NCI-H187 treated with DMSO at 0.1 percent for 48 hours (cell line): ENCODE data around the gene INTS11.
"Not testable (repeated sequence)": the region's sequence is repeated elsewhere in the genome, so short reads cannot be mapped to it uniquely, and the experiment has no call there.

Experiments used
- DNase-seq: peaks from one replicate; lab custom pipeline; 2025; lab: John Stamatoyannopoulos, UW

The INTS11 gene

GRCh38 chr1:1324524-1325287 is at the start of gene INTS11, which contains the start of gene CPTP:
Gene INTS11 (minus strand): TSS chr1:1324660. CDS start chr1:1324608, 52 bp downstream.
Gene CPTP (plus strand): TSS chr1:1324802. CDS start chr1:1326911, 2,109 bp downstream.
- DNase-seq, result no peak

- DNase-seq, result no peak
Measured at GRCh38 chr1:1373815-1374588, 49.5 kb upstream of the INTS11 start.

- DNase-seq, result no peak
Measured at GRCh38 chr1:1373051-1373814, 48.8 kb upstream of the INTS11 start.

- no peak for DNase-seq
Measured at GRCh38 chr1:1371746-1372711, 47.6 kb upstream of the INTS11 start.

- no peak for DNase-seq
Measured at GRCh38 chr1:1371364-1371745, 46.9 kb upstream of the INTS11 start.

- DNase-seq, result no peak
Measured at GRCh38 chr1:1370771-1371300, 46.4 kb upstream of the INTS11 start.

- not testable (repeated sequence) for DNase-seq
Measured at GRCh38 chr1:1370094-1370493, 45.6 kb upstream of the INTS11 start.

- DNase-seq, result no peak
Measured at GRCh38 chr1:1367315-1367714, 42.9 kb upstream of the INTS11 start.

- DNase-seq, result no peak
Measured at GRCh38 chr1:1366699-1367066, 42.2 kb upstream of the INTS11 start.

- DNase-seq, result no peak
Measured at GRCh38 chr1:1365875-1366698, 41.6 kb upstream of the INTS11 start.

- no peak for DNase-seq
Measured at GRCh38 chr1:1364266-1364665, 39.8 kb upstream of the INTS11 start.

GRCh38 chr1:1361982-1362423 is 37.5 kb upstream of the INTS11 start:
- DNase-seq, result no peak

- no peak for DNase-seq
Measured at GRCh38 chr1:1361233-1361981, 36.9 kb upstream of the INTS11 start.

GRCh38 chr1:1360506-1361169 is 36.2 kb upstream of the INTS11 start:
- no peak for DNase-seq

GRCh38 chr1:1359664-1360468 is 35.4 kb upstream of the INTS11 start:
- DNase-seq, result no peak

- DNase-seq, result no peak
Measured at GRCh38 chr1:1359308-1359663, 34.8 kb upstream of the INTS11 start.

- no peak for DNase-seq
Measured at GRCh38 chr1:1358433-1359271, 34.2 kb upstream of the INTS11 start, which contains the start of gene MXRA8. Gene MXRA8 (minus strand): TSS chr1:1358555. CDS start chr1:1358504, 51 bp downstream.
